GM21717 (cell line): Measurements from ENCODE around the gene ZNF521.

Experiments
- ATAC-seq: cut with Tn5 transposase; IDR thresholded peaks from one replicate; pipeline ENCODE4 v1.9.1; 2021; ENCODE audit warnings: mild to moderate bottlenecking, moderate library complexity; ENCODE audit not compliant: unreplicated experiment

ZNF521 gene

DNA sequence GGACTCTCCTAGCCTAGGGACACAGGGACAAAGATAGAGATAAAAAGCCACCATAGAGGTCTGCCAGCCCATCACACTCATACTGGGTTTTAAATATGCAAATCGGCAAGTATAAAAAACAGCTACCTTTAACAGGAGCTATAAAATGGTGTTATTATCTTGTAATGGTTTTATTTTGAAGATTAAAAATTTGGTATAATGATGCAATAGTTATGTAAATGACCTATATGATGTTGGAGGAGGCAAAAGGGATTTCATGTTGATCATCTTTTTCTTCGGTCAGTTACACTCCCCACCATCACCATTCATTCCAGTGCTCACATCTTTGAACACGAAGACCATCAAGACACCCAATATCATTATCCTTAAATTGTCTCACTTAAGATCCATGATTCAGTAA, 11.2 kb downstream of the ZNF521 start:
- ATAC-seq, result no peak

DNA sequence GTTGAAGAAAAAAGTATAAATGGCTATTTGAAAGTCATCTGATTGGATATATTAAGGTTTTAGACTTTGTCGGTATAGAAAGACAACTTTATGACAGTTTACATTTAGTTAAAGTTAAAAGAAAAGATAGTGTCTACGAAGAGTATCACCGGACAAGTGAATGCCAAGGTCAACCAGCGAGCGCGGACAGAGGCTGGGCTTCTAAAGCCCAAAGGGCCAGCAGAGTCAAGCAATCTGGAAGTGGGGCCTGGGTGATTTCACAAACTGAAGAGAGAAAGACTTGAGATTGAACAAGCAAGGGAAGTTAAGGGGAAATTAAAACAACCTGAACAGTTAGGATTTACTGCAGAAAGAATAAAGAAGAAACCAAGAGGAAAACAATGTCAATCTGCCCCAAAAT, 16.3 kb downstream of the ZNF521 start:
- ATAC-seq, result no peak

DNA sequence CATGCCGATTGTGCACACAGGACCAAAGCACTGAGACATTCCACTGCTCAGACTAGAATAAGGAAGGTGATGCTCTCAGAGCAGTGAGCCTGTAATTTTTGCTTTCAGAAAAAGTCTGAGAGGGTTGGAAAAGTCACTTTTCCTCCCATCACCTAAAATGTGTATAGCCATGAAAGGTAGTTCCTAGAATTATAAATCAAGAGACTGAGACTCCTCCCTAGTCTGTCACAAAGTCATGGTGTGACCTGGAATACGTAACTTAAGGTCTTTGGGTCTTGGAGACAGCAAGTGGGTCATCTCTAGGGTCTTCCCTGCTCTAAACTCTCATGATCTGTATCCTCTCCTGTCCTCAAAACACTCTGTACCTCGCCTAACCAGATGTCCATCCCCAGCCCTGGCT, 16.9 kb downstream of the ZNF521 start:
- no peak for ATAC-seq

DNA sequence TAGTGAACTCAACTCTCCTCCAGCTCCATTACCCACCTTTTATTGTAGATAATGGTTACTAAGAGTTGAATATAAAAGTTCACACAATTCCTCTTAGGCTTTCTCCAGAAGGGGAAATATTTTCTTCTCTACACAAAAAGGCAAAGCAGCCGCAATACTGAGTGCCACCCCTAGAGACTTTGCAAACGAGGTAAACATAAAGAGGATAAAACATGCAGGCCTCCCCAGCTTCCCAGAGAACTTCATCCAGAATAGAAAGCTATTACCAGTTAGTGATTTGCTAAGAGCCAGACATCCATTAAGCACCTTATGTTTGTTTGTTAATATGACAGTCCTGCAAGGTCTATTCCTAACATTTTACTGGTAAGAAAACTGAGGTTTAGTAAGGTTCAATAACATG, 17.4 kb downstream of the ZNF521 start:
- no peak for ATAC-seq

DNA sequence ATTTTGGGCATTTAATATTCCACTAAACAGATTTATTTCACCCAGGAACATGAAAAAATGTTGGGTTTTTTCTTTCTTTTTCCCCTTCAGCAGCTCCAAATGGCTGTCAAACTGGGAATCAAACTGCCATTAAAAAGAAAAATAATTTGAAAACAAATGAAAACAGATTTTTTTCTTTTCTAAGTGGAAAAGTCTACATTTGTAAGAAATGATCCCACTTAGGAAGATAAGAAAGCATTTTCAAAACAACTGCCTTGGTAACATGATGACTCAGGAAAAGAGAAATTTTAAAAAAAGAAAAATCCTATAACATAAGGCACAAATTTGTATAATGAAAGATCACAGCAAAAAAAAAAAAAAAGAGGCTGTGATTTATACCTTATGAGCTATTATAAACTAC, 20.0 kb downstream of the ZNF521 start:
- ATAC-seq, result no peak

DNA sequence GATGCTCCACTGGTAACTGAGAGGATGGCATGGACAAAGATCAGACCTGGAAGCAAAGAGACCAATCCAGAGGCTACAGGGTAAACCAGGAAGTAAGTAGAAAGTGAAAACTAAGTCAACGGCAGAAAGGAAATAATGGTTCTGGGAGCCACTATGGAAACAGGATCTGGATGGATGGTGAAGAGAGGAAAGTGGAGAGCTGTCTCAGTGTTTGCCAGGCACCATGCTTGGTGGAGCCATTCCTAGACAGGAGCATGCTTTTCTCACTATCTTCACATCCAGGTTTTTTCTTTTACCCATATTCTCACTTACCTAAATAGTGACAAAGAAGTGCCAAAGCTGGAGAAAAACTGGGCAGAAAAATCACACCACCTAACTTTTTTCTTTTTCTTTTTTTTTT, 22.2 kb downstream of the ZNF521 start:
- no peak for ATAC-seq

DNA sequence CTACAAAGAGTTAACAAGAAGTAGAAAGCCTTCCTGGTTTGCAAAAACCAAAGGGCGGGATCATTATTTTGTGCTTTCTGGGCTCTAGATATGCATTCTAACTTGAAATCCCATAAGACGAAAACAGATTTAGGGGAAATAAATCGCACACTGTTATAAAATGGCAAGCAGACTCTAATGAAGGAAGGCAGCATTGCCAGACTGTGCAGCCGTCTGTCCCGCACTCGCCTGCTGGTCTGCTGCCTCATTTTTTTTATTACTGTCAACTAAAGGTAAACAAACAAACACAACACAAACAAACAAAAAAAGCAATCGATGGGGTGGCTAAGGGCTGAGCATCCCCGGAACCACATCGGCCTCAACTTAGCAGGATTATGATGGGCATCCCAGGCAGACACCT, 24.4 kb downstream of the ZNF521 start:
- ATAC-seq, result no peak

DNA sequence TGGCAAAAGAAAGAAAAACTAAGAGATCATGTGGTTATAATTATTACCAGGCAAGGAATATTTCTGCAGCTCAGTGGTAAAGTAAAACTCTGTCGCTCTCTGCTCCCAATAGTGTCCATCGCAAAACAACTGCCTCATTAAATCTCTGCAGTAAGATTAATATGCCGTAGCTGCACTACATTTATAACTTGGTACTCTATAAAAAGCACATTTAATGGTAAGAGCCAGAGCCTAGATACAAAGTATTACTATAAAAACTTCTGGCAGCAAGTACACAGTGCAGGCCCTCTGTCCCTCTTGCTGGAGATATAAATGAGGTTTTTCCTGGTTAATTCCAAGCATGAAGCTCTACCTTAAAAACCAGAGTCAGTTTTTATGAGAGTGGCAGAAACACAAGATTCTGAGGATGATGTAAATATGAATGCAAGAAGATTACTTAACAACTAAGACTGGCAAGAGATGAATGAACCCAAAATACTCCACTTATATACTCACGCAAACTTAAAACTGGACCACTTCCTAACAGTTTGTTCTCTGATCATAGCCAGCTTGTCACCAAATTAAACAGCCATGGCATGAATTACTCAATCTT, 25.5 kb downstream of the ZNF521 start:
- no peak for ATAC-seq

DNA sequence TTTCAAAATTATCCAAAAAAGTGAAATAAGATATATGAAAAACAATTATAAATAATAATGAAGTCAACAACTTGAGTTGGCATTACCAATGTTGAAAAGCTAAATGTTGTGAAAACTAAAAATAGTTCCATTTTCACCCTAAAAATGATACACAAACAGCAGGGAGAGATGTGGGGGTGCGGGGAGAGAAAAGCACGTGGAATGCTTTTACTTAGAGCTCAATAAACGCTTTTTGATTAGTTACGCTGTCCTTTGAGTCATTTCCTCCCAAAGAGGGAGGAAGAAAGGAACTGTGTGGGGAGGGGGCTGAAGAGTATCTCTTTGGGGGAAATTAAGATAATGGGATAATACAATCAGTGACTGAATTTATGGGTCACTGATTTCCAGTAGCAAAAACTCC, 29.2 kb downstream of the ZNF521 start:
- ATAC-seq, result no peak

DNA sequence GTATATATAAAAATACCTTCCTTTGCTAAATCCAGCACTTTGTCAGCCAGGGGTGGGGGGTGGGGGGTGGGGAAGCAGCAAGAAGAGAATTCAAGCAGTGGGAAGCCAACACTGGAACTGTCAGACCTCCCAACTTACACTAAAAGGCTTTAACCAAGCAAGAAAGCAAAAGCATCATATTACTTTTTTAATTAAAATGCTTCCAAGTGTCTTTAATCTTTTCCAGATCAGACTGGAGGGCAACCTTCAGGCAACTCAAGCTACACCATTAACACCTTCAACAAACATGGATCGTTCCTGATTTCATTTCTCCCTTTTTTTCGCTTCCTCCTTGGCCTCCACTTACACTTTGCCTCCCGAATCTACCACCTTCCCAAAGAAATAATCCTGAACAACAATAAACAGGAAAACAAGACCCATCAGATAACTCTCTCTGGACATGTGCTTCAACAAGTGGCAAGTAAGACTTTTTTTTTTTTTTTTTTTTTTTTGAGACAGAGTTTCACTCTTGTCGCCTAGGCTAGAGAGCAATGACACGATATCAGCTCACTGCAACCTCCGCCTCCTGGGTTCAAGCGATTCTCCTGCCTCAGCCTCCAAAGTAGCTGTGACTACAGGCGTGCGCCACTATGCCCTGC, 35.5 kb downstream of the ZNF521 start:
- ATAC-seq, result no peak

DNA sequence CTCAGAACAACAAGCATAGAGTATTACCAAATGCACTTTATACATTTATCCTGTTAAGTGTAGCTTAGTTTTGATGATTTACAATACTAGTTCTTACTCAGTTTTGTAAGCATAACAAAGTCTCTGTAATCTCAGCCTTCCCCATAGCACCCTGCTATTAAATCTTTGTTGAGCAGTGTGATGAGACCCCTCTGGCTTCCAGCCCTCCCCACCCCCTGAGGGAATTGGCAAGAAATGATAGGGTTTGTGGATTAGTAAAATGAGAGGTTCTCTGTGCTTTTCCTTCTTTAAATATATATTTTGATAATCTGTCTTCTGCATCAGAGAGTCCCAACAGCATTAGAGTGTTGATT, 37.2 kb downstream of the ZNF521 start:
- no peak for ATAC-seq

DNA sequence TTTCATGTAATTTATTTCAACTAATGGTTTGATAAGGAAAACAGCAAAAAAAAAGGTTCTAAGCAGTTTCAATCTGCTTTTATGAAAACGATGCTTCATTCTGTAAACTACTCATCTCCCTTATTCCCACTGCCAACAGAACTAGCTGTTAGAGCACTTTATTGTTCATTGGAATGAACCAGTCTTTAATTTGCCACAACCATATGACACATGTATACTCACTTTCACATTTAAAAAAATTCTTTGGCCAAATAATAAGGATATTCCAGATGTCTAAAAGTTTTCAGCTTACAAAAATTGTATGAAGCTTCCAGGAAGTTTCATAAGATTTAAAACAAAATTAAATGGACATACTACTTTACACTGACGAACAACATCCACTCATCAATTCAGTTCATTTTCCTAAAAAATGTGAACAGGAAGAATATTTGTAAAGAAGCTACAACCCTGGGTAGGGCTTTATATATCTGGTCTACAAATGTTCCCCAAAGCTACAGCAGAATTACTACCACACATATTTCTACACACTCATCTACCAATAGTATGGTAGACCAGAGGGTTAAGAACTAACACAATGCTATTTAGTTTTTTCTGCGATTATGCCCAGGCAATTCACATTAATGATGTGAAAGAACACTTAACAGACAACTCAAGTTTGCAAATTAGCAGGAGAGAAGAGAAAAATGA, 37.7 kb downstream of the ZNF521 start:
- ATAC-seq, result no peak

DNA sequence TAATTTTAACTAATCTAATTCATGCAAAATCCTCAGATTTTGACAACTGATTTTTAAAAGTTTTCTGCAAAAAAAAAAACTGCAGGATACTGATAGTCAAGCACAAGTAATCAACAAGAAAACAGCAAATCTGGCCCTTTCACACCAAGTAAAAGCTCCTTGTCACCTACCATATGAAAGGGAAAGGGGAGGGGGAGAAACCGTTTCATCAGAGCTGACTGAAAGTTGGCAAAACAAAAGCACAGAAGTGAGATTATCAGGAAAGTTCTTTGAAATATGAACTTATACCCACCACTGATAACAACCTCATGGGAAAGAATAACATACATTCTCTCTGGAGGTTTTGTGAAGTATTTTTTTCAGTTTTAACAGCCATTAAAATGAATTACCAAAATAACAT, 38.7 kb downstream of the ZNF521 start:
- ATAC-seq, result no peak

DNA sequence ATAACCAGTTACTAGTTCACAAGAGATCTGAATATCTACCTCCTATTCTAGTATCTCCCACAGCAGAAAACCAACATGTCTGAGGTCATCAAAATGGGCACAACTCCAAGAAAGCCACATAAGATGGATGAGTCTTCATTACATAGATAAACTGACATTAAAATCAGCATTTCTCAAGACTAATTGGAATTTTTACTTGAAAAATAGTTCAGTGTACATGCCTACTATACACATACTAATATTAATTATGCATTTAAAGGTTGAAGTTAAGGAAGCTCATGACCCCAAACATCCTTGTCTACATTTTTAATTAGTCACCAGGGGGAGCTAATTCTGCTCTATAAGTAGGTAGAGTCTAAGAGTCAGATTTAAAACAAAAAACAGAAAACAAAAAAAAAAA, 41.9 kb downstream of the ZNF521 start:
- no peak for ATAC-seq

DNA sequence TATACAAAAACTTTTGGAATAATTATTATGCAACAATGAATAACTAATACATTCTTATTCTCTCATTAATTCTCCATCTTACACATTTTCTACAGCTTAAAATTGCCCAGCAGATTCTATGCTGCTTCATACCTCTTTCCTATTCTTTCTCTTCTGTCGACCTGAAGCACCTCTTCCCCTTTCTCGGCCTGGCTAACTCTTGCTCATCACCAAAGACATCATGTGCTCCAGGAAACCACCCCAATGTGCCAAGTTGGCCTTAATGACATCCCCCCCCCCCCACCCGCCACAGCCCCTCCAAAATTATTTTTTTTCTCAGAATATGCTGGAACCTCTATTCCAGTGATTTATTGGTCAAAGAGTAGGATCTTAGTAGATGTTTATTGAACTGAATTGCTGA, 43.6 kb downstream of the ZNF521 start:
- ATAC-seq, result no peak

DNA sequence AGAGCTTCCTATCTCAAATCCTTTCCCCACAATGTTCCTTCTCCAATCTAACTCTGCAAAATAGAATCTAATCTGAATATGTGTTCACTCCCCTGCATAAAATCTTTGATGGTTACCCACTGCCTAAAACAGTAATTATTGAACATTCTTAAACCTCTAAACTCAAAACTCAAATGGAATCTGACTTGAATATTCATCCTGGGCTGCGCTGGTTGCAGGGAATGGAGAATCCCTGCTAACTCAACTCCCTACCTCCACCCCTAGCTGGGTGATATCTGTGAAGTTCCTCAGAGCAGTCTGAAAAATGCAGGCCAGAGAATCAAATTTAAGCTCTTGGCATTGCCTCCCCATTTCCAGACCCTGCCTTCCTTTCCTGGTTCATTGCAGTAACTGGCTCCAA, 44.8 kb downstream of the ZNF521 start:
- ATAC-seq, result no peak

DNA sequence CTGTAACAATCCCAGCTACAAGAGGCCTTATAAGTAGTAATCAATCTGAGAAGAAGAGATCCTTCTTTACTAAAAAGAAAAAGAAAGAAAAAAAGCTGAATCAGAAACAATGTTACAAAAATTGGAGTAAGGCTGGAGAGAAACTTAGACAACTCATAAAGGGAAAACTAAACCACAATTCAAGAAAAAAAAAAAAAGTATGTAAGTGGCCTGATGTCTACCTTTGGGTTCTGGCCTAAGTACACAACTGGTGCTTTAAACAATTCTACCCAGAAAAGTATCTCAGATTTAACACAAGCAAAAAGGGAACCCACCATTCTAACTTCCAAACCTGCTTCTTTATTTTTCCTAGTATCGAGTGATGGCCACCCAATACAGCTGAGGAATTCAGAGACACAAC, 45.3 kb downstream of the ZNF521 start:
- ATAC-seq, result no peak

DNA sequence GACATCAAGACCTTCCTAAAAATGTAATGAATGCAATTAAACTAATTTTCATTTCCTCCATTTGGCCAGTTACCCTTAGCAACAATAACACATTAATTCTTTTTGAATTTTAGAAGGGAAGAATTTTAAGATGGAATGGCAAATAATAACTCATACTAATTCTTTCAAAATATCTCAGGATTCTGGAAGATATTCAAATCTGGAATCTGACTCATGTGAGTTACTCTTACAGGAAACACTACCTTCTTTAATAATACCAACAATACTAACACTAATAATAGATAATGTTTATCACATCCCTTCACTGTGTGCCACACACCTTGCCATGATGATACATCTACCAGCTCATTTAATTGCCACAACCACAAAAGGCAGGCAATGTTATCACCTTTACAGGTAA, 46.4 kb downstream of the ZNF521 start:
- ATAC-seq, result no peak

DNA sequence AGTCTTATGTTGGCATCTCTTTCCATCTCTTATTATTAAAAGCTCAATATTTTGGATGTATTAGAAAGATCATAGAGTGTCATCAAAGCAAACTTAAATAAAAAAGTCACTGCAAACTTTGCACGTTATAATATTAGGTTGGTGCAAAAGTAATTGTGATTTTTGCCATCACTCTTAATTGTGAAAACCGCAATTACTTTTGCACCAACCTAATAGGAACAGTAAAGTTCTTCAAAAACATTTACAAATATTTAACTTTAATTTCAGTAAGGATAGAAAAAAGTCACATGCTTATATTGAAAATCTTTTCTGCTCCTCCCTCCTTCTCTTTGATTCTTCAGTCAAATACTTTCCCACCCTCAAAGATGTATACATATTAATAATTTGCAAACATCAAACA, 51.5 kb downstream of the ZNF521 start:
- no peak for ATAC-seq

DNA sequence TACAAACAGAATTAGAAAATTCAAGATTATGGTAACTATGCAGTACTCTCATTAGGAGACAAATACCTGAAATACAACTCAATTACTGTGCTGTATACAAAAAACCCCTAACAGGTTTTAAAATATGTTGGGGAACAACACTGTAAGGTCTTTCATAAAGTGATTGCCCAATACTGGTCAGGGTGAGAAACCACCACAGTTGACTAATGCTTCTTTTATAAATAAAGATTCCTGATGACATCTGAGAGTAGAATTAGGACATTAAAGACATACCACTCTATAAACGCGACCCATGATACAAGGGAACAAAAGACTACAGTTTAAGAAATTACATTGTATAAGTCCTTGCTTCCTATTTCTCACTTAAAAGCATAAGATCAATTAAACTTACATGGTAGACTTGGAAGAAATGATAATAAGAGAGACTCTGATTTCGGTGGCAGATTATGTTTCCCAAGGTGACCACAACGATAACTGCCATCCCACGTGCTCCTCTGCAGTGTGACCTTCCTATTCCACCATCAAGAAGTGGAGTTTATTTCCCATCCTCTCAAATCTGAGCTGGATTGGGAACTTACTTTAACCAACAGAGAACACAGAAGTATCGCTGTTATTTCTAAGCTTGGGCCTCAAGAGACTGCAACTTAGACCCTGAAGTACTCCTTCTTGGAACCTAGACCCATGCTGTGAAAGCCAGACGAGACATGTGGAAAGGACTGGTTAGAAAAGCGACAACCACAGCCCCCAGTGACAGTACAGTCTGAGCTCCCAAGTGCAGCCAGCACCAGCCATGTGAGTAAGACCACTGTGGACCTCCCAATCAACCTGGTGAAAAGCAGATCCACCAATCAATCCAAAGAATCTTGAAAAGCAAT, 52.3 kb downstream of the ZNF521 start:
- no peak for ATAC-seq

DNA sequence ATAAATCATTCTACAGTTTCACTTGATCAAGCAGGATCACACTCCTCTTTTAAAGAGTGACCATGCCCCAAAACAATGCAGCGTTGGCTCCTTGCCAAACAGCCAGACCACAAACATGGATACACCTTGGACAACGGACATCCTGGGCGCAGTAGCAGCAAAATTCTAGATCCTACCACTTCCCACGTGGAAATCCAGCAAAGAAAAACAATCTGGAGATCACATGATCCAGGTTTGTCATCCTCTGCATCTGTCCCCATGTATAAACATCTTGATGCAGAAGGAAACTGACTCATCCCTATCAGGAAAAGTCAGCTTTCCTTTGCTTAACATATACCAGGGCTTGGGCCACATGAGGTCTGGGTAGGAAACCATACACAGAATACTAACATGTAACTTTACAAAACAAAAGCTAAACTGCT, 53.1 kb downstream of the ZNF521 start:
- ATAC-seq, result no peak

DNA sequence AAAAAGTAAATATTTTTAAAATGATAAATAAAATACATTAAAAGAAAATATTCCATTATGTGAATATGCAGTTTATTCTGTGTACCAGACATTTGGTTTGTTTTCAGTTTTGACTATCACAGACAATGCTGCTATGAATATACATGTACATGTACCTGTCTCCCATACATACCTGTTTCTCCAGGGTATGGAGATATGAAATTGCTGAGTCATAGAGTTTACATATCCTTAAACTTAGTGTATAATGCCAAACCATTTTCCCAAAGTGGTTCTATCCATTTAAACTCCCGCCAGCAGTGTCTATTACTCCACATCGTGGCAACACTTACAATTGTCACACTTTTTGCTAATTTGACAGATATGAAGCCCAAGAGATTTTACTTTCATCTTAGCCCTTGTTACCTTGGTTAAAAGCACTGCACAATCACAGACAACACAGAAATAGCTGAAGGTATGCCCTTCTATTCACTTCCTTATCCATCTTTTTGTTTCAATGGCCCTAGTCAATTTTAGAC, 56.3 kb downstream of the ZNF521 start:
- no peak for ATAC-seq
